HCT116 (cell line): ENCODE data around the gene PFKP. TPM values are rescaled to one million over a fixed set of nuclear protein-coding genes. Genes with fewer than 3 reads are reported as not detected.

Experiments
- ATAC-seq: fragments of 200-7000 bp; cut with Tn5 transposase; 2 replicates; pipeline ENCODE4 v1.9.1; 2020; ENCODE audit warnings: mild to moderate bottlenecking, moderate library complexity
- BruUV-seq: library from RNA; stranded (reverse); fragments of 400-500 nt; replicated peaks from 2 replicates; lab custom pipeline; 2021; lab: Mats Ljungman, UMichigan
- CTCF ChIA-PET: fragments of 300-600 bp; sonication (Branson Sonifier 250); formaldehyde crosslinking; loops from one replicate; lab custom pipeline; 2021; ENCODE audit warnings: antibody characterized with exemption; lab: Charles Lee
- POLR2A ChIA-PET: fragments of 300-600, 350-600 bp; sonication (Branson Sonifier 250); formaldehyde crosslinking; loops from one replicate; lab custom pipeline; 2021; ENCODE audit warnings: antibody characterized with exemption; lab: Charles Lee
- RAD21 ChIA-PET, 2 experiments: fragments of 300-600 bp; sonication (Branson Sonifier 250); formaldehyde crosslinking; loops; one replicate each; lab custom pipeline; 2023; ENCODE audit warnings: low total read pairs in 2 of 2; ENCODE audit not compliant: uncharacterized antibody in 2 of 2, unreplicated experiment in 2 of 2, low non-redundant PET in 1 of 2; lab: Charles Lee
- DNase-seq: peaks from one replicate; pipeline ENCODE4 v3.0.0-alpha.2; 2010; ENCODE audit warnings: low read depth, low spot score
- H2AFZ ChIP-seq: fragments of 200-600 bp; shearing (Covaris generic), sonication (generic); 2 replicates; pipeline ENCODE4 v1.6.1; 2017; ENCODE audit warnings: low read depth, mixed run types, mixed read lengths, antibody characterized with exemption, low read length; ENCODE audit not compliant: poor library complexity, severe bottlenecking
- H3K27ac ChIP-seq: 2 replicates; pipeline ENCODE4 v1.5.1; 2012; ENCODE audit warnings: low read depth, low read length
- H3K27me3 ChIP-seq: fragments of 200-600 bp; sonication (generic); 2 replicates; pipeline ENCODE4 v1.6.1; 2016; ENCODE audit warnings: mixed run types, low read length, mixed read lengths; ENCODE audit not compliant: insufficient read depth
- H3K36me3 ChIP-seq, 2 experiments: fragments of 200-500 bp in 1 of 2; fragments of 200-600 bp in 1 of 2; sonication (Bioruptor generic) in 1 of 2; sonication (generic) in 1 of 2; 2 replicates each; pipeline versions ENCODE4 v1.5.1 to v1.6.1; 2014 to 2016; ENCODE audit warnings: low read length in 2 of 2, inconsistent platforms in 1 of 2, mixed read lengths in 1 of 2, mixed run types in 1 of 2; ENCODE audit not compliant: insufficient read depth in 2 of 2, control insufficient read depth in 1 of 2
- H3K4me1 ChIP-seq, 2 experiments: fragments of 200-600 bp in 1 of 2; sonication (generic) in 1 of 2; 2 replicates each; pipeline versions ENCODE4 v1.5.1 to v1.6.1; 2012 to 2017; ENCODE audit warnings: low read length in 2 of 2, inconsistent platforms in 1 of 2, mild to moderate bottlenecking in 1 of 2, mixed read lengths in 1 of 2, mixed run types in 1 of 2, moderate library complexity in 1 of 2; ENCODE audit not compliant: insufficient read depth in 2 of 2, control insufficient read depth in 1 of 2
- H3K4me2 ChIP-seq: fragments of 200-600 bp; sonication (generic); 2 replicates; pipeline ENCODE4 v1.6.1; 2017; ENCODE audit warnings: mixed run types, low read length, mixed read lengths
- H3K4me3 ChIP-seq, 2 experiments: fragments of 200-600 bp in 1 of 2; sonication (generic) in 1 of 2; replicated peaks in 1 of 2; 2 replicates each; pipeline ENCODE4 v1.5.1; 2011 to 2016; ENCODE audit warnings: low read length in 2 of 2, control low read depth in 1 of 2, low read depth in 1 of 2, mild to moderate bottlenecking in 1 of 2, mixed read lengths in 1 of 2, mixed run types in 1 of 2
- H3K79me2 ChIP-seq: fragments of 200-600 bp; sonication (generic); 2 replicates; pipeline ENCODE4 v1.6.1; 2017; ENCODE audit warnings: mild to moderate bottlenecking, mixed run types, low read length, moderate library complexity, mixed read lengths; ENCODE audit not compliant: insufficient read depth
- H3K9ac ChIP-seq: fragments of 200-600 bp; sonication (generic); 2 replicates; pipeline ENCODE4 v1.6.1; 2016; ENCODE audit warnings: low read length, mixed read lengths
- H3K9me2 ChIP-seq: fragments of 200-600 bp; sonication (generic), shearing (Covaris generic); 2 replicates; pipeline ENCODE4 v1.6.1; 2017; ENCODE audit warnings: mixed run types, mild to moderate bottlenecking, moderate library complexity; ENCODE audit not compliant: insufficient read depth
- H3K9me3 ChIP-seq, 2 experiments: fragments of 200-500 bp in 1 of 2; fragments of 200-600 bp in 1 of 2; sonication (Bioruptor generic) in 1 of 2; sonication (generic) in 1 of 2; 2 replicates each; pipeline ENCODE4 v1.6.1; 2014 to 2017; ENCODE audit warnings: low read length in 2 of 2, mixed read lengths in 2 of 2, inconsistent platforms in 1 of 2, low read depth in 1 of 2, mild to moderate bottlenecking in 1 of 2, mixed run types in 1 of 2, moderate library complexity in 1 of 2; ENCODE audit not compliant: control insufficient read depth in 1 of 2, insufficient read depth in 1 of 2
- H4K20me1 ChIP-seq: fragments of 200-600 bp; sonication (generic), shearing (Covaris generic); 2 replicates; pipeline ENCODE4 v1.6.1; 2017; ENCODE audit warnings: mixed run types, mild to moderate bottlenecking, moderate library complexity; ENCODE audit not compliant: insufficient read depth
- EGR1 ChIP-seq: IDR thresholded peaks from 2 replicates; pipeline ENCODE4 v1.6.1; 2012; ENCODE audit warnings: low read depth
- EZH2 ChIP-seq: fragments of 200-600 bp; sonication (generic); IDR thresholded peaks from 2 replicates; pipeline ENCODE4 v1.6.1; 2017; ENCODE audit warnings: antibody characterized with exemption, mixed run types
- JUND ChIP-seq: IDR thresholded peaks from 2 replicates; pipeline ENCODE4 v1.6.1; 2012
- MAX ChIP-seq: IDR thresholded peaks from 2 replicates; pipeline ENCODE4 v1.6.1; 2012
- RAD21 ChIP-seq: IDR thresholded peaks from 2 replicates; pipeline ENCODE4 v1.6.1; 2012; ENCODE audit warnings: low read depth, mild to moderate bottlenecking
- SRF ChIP-seq: IDR thresholded peaks from 2 replicates; pipeline ENCODE4 v1.6.1; 2012; ENCODE audit warnings: low read depth
- TCF7L2 ChIP-seq: IDR thresholded peaks from 2 replicates; pipeline ENCODE4 v1.7.0; 2011; ENCODE audit warnings: borderline replicate concordance, inconsistent platforms; ENCODE audit not compliant: insufficient read depth, insufficient read length; ENCODE audit errors: extremely low read depth
- YY1 ChIP-seq: IDR thresholded peaks from 2 replicates; pipeline ENCODE4 v1.6.1; 2011; ENCODE audit warnings: low read length, low read depth, moderate library complexity, mild to moderate bottlenecking; ENCODE audit not compliant: insufficient replicate concordance; ENCODE audit errors: extremely low read depth
- ZBTB33 ChIP-seq: IDR thresholded peaks from 2 replicates; pipeline ENCODE4 v1.6.1; 2011; ENCODE audit warnings: mild to moderate bottlenecking, low read length, moderate library complexity; ENCODE audit not compliant: insufficient replicate concordance; ENCODE audit errors: extremely low read depth
- ZFX ChIP-seq: fragments of 450-650 bp; IDR thresholded peaks from 2 replicates; pipeline ENCODE4 v1.6.1; 2017
- ZNF274 ChIP-seq: fragments of 200-500 bp; sonication (Bioruptor generic); IDR thresholded peaks from 2 replicates; pipeline ENCODE4 v1.6.1; 2014; ENCODE audit warnings: mild to moderate bottlenecking, low read depth, low read length, inconsistent platforms
- intact Hi-C: fragments of 100-400 bp; cut with micrococcal nuclease; formaldehyde crosslinking; loops from 2 replicates; pipeline ENCODE4 v1.10.0; 2022
- total RNA-seq: library from RNA; stranded (reverse); gene quantifications from one replicate; pipeline ENCODE4 v1.2.1, GENCODE V29; 2021; ENCODE audit not compliant: unreplicated experiment

PFKP gene
- total RNA-seq, 1 experiment from 2014 or later: 237 TPM

- Histone ChIP-seq H4K20me1 (no peaks in the 10 kb centered on the region), H3K27ac (no peak overlapping the region), H3K4me1 (no peaks in the 10 kb centered on the region), H3K4me3 (no peak overlapping the region), H3K27me3 (peaks cover 67% of the 10 kb centered on the region), H3K79me2 (no peaks in the 10 kb centered on the region), H3K9me3 (no peaks in the 10 kb centered on the region), H3K9ac (no peak overlapping the region), H2AFZ (no peak overlapping the region), H3K4me2 (no peak overlapping the region), H3K9me2 (no peaks in the 10 kb centered on the region), H3K36me3 (no peaks in the 10 kb centered on the region)
- TF ChIP-seq SRF (no peak), ZFX (no peak), YY1 (no peak), RAD21 (no peak), ZBTB33 (no peak), ZNF274 (no peak), JUND (no peak), MAX (no peak), EZH2 (no peak), EGR1 (no peak), TCF7L2 (no peak)
- no TSS peak for BruUV-seq
- no peak for DNase-seq
- ChIA-PET CTCF (no interaction called here), POLR2A (no interaction called here), RAD21 (no interaction called here)
- ATAC-seq: no peak
- intact Hi-C loops: no loop called here
These were observed 49.1 kb upstream of the PFKP start for GRCh38 chr10:3018247-3018646.
